Rectal smooth muscle tissue (tissue), 1 donor: ENCODE data around the gene OTUD5.

ENCODE experiments used
- H3K27ac ChIP-seq: one replicate; pipeline ENCODE4 v1.7.0; 2013; ENCODE audit warnings: low read depth, low read length, inconsistent platforms
- H3K27me3 ChIP-seq: one replicate; pipeline ENCODE4 v1.7.0; 2013; ENCODE audit warnings: low read length; ENCODE audit not compliant: control insufficient read depth, insufficient read depth
- H3K36me3 ChIP-seq: one replicate; pipeline ENCODE4 v1.7.0; 2013; ENCODE audit warnings: low read length; ENCODE audit not compliant: control insufficient read depth, insufficient read depth
- H3K4me1 ChIP-seq: one replicate; pipeline ENCODE4 v1.7.0; 2013; ENCODE audit warnings: low read length; ENCODE audit not compliant: control insufficient read depth, insufficient read depth
- H3K4me3 ChIP-seq: one replicate; pipeline ENCODE4 v1.7.0; 2013; ENCODE audit warnings: low read length
- H3K9ac ChIP-seq: one replicate; pipeline ENCODE4 v1.7.0; 2013; ENCODE audit warnings: low read length

The OTUD5 gene

DNA sequence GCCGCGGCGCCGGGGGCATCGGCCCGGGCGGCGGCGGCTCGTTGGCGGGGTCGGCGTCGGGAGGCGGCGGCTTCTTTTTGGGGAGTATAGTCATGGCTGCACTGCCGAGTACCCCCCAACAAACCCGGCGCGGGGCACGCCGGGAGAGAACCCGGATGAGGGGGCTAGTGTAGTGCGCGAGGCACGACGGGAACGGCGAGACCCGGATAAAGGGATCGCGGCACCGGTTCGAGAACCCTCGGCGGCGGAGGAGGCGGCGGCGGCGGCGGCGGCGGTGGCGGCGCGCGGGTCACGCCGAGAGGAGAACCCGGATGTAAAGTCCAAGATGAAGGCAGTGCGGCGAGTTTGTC is at the start of gene OTUD5:
TSS of gene OTUD5 (minus strand) at position 131 of the 350 bp plus-strand sequence. CDS start at position 94, 37 bp downstream.
- H3K4me1 ChIP-seq: peaks cover 8% of the 10 kb centered on the region

GRCh38 chrX:49003696-49004095 is 46.3 kb upstream of the OTUD5 start:
- Histone ChIP-seq H3K4me3 (no peak overlapping the region), H3K36me3 (no peaks in the 10 kb centered on the region), H3K27me3 (no peaks in the 10 kb centered on the region), H3K4me1 (no peaks in the 10 kb centered on the region), H3K27ac (no peak overlapping the region), H3K9ac (no peak overlapping the region)

More for the DNA sequence above, at the start of gene OTUD5:
- Histone ChIP-seq H3K27me3 (no peaks in the 10 kb centered on the region), H3K9ac (peak within 1 kb of the TSS; percentile 25), H3K27ac (peak within 1 kb of the TSS; percentile 95), H3K36me3 (no peaks in the 10 kb centered on the region), H3K4me3 (peak within 1 kb of the TSS; percentile 79)

DNA sequence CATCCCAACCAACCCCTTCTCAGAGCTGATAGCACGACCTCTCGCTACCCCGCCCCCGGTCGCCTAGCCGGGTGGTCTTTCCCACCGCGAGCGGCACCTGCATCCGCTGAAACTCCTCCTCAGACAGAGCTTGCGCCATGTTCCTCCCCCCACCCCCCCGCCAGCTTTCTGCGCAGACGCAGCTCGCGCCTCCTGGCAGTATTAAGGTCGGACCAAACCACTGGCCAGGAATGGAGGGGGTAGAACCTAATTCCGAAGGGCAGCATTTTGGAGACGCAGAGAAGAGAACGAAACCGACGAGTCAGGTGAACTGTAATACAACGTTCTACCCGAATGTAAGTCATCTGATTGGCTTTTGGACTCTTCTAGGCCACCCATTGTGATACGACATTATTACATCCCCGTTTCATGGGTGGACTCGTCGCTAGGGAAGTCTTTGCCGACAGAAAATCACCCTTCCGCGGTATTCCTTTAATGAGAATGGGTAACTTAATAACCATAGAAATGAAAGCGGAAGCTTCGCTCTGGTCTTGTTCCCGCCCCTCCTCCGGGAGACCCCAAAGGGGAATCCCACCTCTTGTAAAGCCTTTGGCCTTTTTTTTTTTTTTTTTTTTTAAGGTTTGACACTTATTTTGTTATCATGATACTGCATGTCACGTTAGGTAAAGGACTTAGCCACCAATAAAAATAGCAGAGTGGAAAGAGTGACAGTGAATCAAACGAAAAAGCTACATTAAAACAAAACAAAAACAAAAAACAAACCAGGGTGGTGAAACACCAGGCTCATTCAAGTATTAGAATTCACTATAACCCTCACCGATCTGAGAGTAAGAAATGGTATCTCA is 44.9 kb upstream of the OTUD5 start, which contains the start of gene GRIPAP1:
TSS of gene GRIPAP1 (minus strand) at position 174 of the 845 bp plus-strand sequence. CDS start at position 139, 35 bp downstream.
- Histone ChIP-seq H3K4me3 (peak within 1 kb of the TSS; percentile 80), H3K4me1 (no peaks in the 10 kb centered on the region), H3K9ac (peak within 1 kb of the TSS; percentile 59), H3K36me3 (peaks cover 3% of the 10 kb centered on the region), H3K27ac (peak within 1 kb of the TSS; percentile 92), H3K27me3 (no peaks in the 10 kb centered on the region)

DNA sequence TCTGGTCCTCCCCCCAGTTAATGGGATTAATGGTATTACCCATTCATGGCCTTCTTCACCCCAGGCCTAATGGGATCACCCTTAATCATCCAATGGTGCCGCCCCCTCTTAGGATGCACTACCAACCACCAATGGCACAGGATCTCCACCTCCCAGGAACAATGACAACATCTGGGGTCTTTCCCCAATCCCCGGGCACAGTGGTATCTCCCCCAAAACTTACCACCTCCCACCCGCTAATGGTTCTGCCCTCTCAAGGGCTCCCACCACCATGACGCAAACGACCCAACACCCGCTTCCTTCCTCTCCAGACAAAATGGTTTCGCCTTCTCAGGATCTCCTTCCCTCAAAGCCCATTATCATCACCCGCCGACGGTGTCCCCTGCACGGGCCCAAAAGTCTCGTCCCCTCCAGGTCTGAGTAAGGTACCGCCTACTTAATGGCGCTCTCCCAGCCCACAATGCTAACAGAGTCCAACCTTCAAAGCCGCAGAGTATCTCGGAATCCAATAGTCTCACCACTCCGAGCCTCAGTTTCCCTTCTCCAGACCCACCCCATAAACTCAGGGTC is 44.2 kb upstream of the OTUD5 start:
- Histone ChIP-seq H3K36me3 (peaks cover 5% of the 10 kb centered on the region), H3K9ac (peak overlapping the region; percentile 52), H3K27ac (peak overlapping the region; percentile 16), H3K4me3 (peak overlapping the region; percentile 80), H3K27me3 (no peaks in the 10 kb centered on the region), H3K4me1 (no peaks in the 10 kb centered on the region)

DNA sequence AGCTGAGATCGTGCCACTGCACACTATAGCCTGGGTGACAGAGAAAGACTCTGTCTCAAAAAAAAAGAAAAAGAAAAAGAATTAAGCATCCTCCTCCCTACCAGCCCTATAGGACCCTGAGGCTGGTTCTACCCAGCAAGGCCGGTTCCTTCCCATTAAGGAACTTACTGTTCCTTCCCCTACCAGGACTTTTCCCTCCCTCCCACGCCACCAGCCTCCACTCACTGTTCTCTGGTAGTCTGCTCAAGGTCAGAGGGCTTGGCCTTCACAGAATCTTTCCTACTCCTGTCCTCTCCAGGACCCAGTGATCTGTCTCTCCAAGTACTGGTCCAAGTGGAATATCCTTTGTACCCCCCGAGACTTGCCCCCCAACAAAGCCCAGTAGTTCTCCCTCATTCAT is 43.2 kb upstream of the OTUD5 start:
- Histone ChIP-seq H3K27me3 (no peaks in the 10 kb centered on the region), H3K4me1 (no peaks in the 10 kb centered on the region), H3K9ac (no peak overlapping the region), H3K4me3 (peak overlapping the region; percentile 80), H3K27ac (no peak overlapping the region), H3K36me3 (peaks cover 5% of the 10 kb centered on the region)

GRCh38 chrX:48999030-48999429 is 41.6 kb upstream of the OTUD5 start:
- no peaks in the 10 kb centered on the region for H3K4me1 ChIP-seq
- no peak overlapping the region for H3K4me3 ChIP-seq
- no peak overlapping the region for H3K27ac ChIP-seq
- H3K9ac ChIP-seq: no peak overlapping the region
- no peaks in the 10 kb centered on the region for H3K27me3 ChIP-seq
- peaks cover 5% of the 10 kb centered on the region for H3K36me3 ChIP-seq

- Histone ChIP-seq H3K4me1 (no peaks in the 10 kb centered on the region), H3K36me3 (peaks cover 5% of the 10 kb centered on the region), H3K9ac (no peak overlapping the region), H3K27me3 (no peaks in the 10 kb centered on the region), H3K27ac (no peak overlapping the region), H3K4me3 (no peak overlapping the region)
Measured at GRCh38 chrX:48998391-48998790, 41.0 kb upstream of the OTUD5 start.

- Histone ChIP-seq H3K27me3 (no peaks in the 10 kb centered on the region), H3K4me3 (no peak overlapping the region), H3K36me3 (peaks cover 5% of the 10 kb centered on the region), H3K9ac (no peak overlapping the region), H3K27ac (no peak overlapping the region), H3K4me1 (no peaks in the 10 kb centered on the region)
Measured at GRCh38 chrX:48997865-48998264, 40.5 kb upstream of the OTUD5 start.

DNA sequence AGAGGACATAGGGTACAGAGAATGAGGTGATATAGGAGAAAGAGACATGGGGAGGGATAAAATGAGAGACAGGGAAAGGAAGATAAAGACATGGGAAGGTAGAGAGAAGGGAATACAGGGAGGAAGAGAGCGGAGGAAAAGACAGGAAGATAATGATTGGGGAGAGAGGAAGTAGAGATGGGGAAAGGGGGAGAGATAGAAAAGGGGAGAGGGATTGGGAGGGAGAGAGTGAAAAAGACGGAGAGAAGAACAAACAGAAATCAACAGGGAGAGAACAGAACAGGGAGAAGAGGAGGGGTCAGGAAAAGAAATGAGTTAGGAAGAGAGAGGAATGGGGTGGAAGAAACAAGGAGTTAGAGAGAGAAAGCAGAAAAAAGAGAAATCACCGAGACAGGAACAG is 40.0 kb upstream of the OTUD5 start:
- no peaks in the 10 kb centered on the region for H3K27me3 ChIP-seq
- H3K9ac ChIP-seq: no peak overlapping the region
- peaks cover 5% of the 10 kb centered on the region for H3K36me3 ChIP-seq
- H3K27ac ChIP-seq: no peak overlapping the region
- H3K4me1 ChIP-seq: no peaks in the 10 kb centered on the region
- H3K4me3 ChIP-seq: no peak overlapping the region

- H3K4me3 ChIP-seq: no peak overlapping the region
- no peak overlapping the region for H3K9ac ChIP-seq
- no peaks in the 10 kb centered on the region for H3K27me3 ChIP-seq
- H3K36me3 ChIP-seq: peaks cover 5% of the 10 kb centered on the region
- no peak overlapping the region for H3K27ac ChIP-seq
- H3K4me1 ChIP-seq: no peaks in the 10 kb centered on the region
Measured at GRCh38 chrX:48996969-48997368, 39.6 kb upstream of the OTUD5 start.

GRCh38 chrX:48992341-48992740 is 34.9 kb upstream of the OTUD5 start:
- Histone ChIP-seq H3K27me3 (no peaks in the 10 kb centered on the region), H3K27ac (no peak overlapping the region), H3K9ac (no peak overlapping the region), H3K4me1 (no peaks in the 10 kb centered on the region), H3K36me3 (peaks cover 9% of the 10 kb centered on the region), H3K4me3 (no peak overlapping the region)

- H3K4me3 ChIP-seq: no peak overlapping the region
- no peak overlapping the region for H3K27ac ChIP-seq
- no peaks in the 10 kb centered on the region for H3K4me1 ChIP-seq
- peaks cover 10% of the 10 kb centered on the region for H3K36me3 ChIP-seq
- H3K27me3 ChIP-seq: no peaks in the 10 kb centered on the region
- H3K9ac ChIP-seq: no peak overlapping the region
Measured at GRCh38 chrX:48989483-48989882, 32.1 kb upstream of the OTUD5 start.

- no peak overlapping the region for H3K4me3 ChIP-seq
- no peaks in the 10 kb centered on the region for H3K27me3 ChIP-seq
- H3K9ac ChIP-seq: no peak overlapping the region
- peaks cover 25% of the 10 kb centered on the region for H3K36me3 ChIP-seq
- no peak overlapping the region for H3K27ac ChIP-seq
- no peaks in the 10 kb centered on the region for H3K4me1 ChIP-seq
Measured at GRCh38 chrX:48983896-48984295, 26.5 kb upstream of the OTUD5 start.
